ENCODE measurements around the gene VPS11.
A peak's percentile ranks its signal among the peaks of the same experiment; 100 is the strongest.

The VPS11 gene

GRCh38 chr11:119027561-119028345, 39.9 kb upstream of the VPS11 start:
- Histone ChIP-seq H3K79me2 (ENCODE audit: low read length) (peaks cover 76% of the 10 kb centered on the region), H3K36me3 (replicated peaks; ENCODE audit: insufficient read depth, low read length) (no peaks in the 10 kb centered on the region), H3K9me3 (replicated peaks; ENCODE audit: insufficient read depth, low read length) (no peaks in the 10 kb centered on the region), H3K27ac (ENCODE audit: low read length) (no peak overlapping the region), H3K9me2 (replicated peaks; ENCODE audit: insufficient read depth, low read length) (no peaks in the 10 kb centered on the region), H3K27me3 (replicated peaks; ENCODE audit: insufficient read depth, low read length) (no peaks in the 10 kb centered on the region), H2AFZ (ENCODE audit: low read length) (no peak overlapping the region), H3K4me2 (ENCODE audit: low read depth, low read length) (peak overlapping the region; percentile 100), H3F3A (ENCODE audit: insufficient read depth, low read length) (peaks cover 30% of the 10 kb centered on the region), H3K9ac (ENCODE audit: low read length) (peak overlapping the region; percentile 91; the same call in 1 of the 2 replicates), H3K4me3 (ENCODE audit: low read length) (no peak overlapping the region), H3K4me1 (ENCODE audit: low read length) (peaks cover 41% of the 10 kb centered on the region), H4K20me1 (ENCODE audit: insufficient read depth, low read length) (no peaks in the 10 kb centered on the region)
- TF ChIP-seq EZH2phosphoT487 (IDR thresholded peaks at IDR 0.05; ENCODE audit: low read length) = no peak
- TF ChIP-seq CTCF (IDR thresholded peaks at IDR 0.05; ENCODE audit: low read length) = no peak
- no peak for TF ChIP-seq EZH2 (optimal IDR thresholded peaks at IDR 0.05; ENCODE audit: low read depth, low read length)
- DNase-seq = no peak

GRCh38 chr11:119028346-119029068, 39.1 kb upstream of the VPS11 start:
- peak overlapping the region; percentile 88 for H3K4me3 ChIP-seq (ENCODE audit: low read length)
- H3K9ac ChIP-seq (ENCODE audit: low read length) = peak overlapping the region; percentile 91
- peak overlapping the region; percentile 76 for H3K27ac ChIP-seq (ENCODE audit: low read length)

GRCh38 chr11:119029069-119029339, 38.6 kb upstream of the VPS11 start:
- Histone ChIP-seq H3K9ac (ENCODE audit: low read length) (peak overlapping the region; percentile 91), H3K4me3 (ENCODE audit: low read length) (peak overlapping the region; percentile 88), H3K9me3 (replicated peaks; ENCODE audit: insufficient read depth, low read length) (no peaks in the 10 kb centered on the region), H3K4me1 (ENCODE audit: low read length) (peaks cover 31% of the 10 kb centered on the region), H3K27me3 (replicated peaks; ENCODE audit: insufficient read depth, low read length) (no peaks in the 10 kb centered on the region), H2AFZ (ENCODE audit: low read length) (peak overlapping the region; percentile 45), H3F3A (ENCODE audit: insufficient read depth, low read length) (peaks cover 21% of the 10 kb centered on the region), H3K27ac (ENCODE audit: low read length) (peak overlapping the region; percentile 76), H3K36me3 (replicated peaks; ENCODE audit: insufficient read depth, low read length) (no peaks in the 10 kb centered on the region), H3K9me2 (replicated peaks; ENCODE audit: insufficient read depth, low read length) (no peaks in the 10 kb centered on the region), H4K20me1 (ENCODE audit: insufficient read depth, low read length) (no peaks in the 10 kb centered on the region), H3K4me2 (ENCODE audit: low read depth, low read length) (peak overlapping the region; percentile 100), H3K79me2 (ENCODE audit: low read length) (peaks cover 67% of the 10 kb centered on the region)
- TF ChIP-seq EZH2phosphoT487 (IDR thresholded peaks at IDR 0.05; ENCODE audit: low read length) (no peak), EZH2 (optimal IDR thresholded peaks at IDR 0.05; ENCODE audit: low read depth, low read length) (no peak), CTCF (IDR thresholded peaks at IDR 0.05; ENCODE audit: low read length) (no peak)
- DNase-seq = no peak

More at GRCh38 chr11:119028346-119029068, 39.1 kb upstream of the VPS11 start:
- TF ChIP-seq EZH2 (optimal IDR thresholded peaks at IDR 0.05; ENCODE audit: low read depth, low read length) (no peak), EZH2phosphoT487 (IDR thresholded peaks at IDR 0.05; ENCODE audit: low read length) (no peak), CTCF (IDR thresholded peaks at IDR 0.05; ENCODE audit: low read length) (no peak)
- H3K36me3 ChIP-seq (replicated peaks; ENCODE audit: insufficient read depth, low read length) = no peaks in the 10 kb centered on the region
- H3K4me1 ChIP-seq (ENCODE audit: low read length) = peaks cover 36% of the 10 kb centered on the region
- peak overlapping the region; percentile 45; the same call in 1 of the 2 replicates for H2AFZ ChIP-seq (ENCODE audit: low read length)
- no peak for DNase-seq
- H3K4me2 ChIP-seq (ENCODE audit: low read depth, low read length) = peak overlapping the region; percentile 100
- no peaks in the 10 kb centered on the region for H3K9me3 ChIP-seq (replicated peaks; ENCODE audit: insufficient read depth, low read length)
- H3K27me3 ChIP-seq (replicated peaks; ENCODE audit: insufficient read depth, low read length) = no peaks in the 10 kb centered on the region
- peaks cover 25% of the 10 kb centered on the region for H3F3A ChIP-seq (ENCODE audit: insufficient read depth, low read length)
- peaks cover 72% of the 10 kb centered on the region for H3K79me2 ChIP-seq (ENCODE audit: low read length)
- H3K9me2 ChIP-seq (replicated peaks; ENCODE audit: insufficient read depth, low read length) = no peaks in the 10 kb centered on the region
- no peaks in the 10 kb centered on the region for H4K20me1 ChIP-seq (ENCODE audit: insufficient read depth, low read length)

Measured in MM.1S (cell line).